NAMALWA (cell line): ENCODE results near the gene OR7C1.
"Not testable (repeated sequence)": the region's sequence is repeated elsewhere in the genome, so short reads cannot be mapped to it uniquely, and the experiment has no call there.

Experiments
- DNase-seq: peaks from one replicate; pipeline ENCODE4 v3.0.0-alpha.2; 2015; ENCODE audit warnings: low spot score

Gene OR7C1

DNA sequence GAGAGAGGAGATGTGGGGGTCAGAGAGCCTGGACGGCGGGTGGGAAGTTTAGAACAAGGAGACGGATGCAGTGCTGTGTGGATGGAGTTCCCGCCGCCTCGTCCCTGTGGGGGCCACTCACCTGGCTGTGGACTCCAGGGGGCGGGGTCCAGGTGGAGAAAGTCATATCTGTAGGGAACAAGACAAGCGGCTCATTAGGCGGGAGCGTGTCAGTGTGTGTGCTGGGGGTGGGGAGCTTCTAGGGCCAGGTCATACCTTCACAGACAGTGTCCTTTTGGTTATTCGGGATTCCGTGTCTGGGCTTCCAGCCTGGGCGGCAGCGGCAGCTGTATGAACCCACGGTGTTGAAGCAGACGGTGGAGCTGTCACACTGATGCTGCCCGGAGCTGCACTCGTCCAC lies 69.6 kb downstream of the OR7C1 start:
- DNase-seq: not testable (repeated sequence)

DNA sequence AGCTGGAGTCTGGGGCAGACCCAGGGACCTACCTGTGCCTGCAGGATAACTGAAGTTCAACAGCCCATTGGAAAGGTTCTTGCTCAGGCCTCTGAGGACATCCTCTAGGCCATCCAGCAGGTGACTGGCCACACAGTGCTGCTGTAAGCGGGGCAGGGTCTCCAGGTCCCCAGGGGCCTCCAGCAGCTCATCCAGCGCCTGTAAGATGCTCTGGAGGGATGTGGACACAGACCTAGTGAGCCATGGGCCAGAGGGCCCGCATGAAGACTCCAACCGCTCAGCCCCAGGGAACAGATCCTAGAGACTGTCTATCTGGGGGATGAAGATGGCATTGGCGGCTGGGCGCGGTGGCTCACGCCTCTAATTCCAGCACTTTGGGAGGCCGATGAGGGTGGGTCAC lies 70.6 kb downstream of the OR7C1 start:
- no peak for DNase-seq

- no peak for DNase-seq
These were observed 71.4 kb downstream of the OR7C1 start for GRCh38 chr19:14763497-14764145.

DNA sequence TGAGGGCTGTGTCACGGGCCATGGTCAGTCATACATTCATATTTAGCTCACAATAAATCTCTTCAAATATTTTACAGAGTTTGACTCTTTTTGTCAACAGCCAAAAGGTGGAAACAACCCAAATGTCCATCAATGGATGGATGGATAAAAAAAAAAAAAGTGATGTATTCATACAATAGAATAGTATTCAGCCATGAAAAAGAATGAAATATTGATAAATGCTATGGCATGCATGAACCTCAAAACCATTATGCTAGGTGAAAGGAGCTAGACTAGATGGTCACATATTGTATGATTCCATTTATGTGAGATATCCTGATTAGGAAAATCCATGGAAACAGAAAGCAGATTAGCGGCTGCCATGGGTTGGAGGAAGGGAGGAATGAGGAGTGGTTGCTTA lies 72.9 kb downstream of the OR7C1 start:
- no peak for DNase-seq

DNA sequence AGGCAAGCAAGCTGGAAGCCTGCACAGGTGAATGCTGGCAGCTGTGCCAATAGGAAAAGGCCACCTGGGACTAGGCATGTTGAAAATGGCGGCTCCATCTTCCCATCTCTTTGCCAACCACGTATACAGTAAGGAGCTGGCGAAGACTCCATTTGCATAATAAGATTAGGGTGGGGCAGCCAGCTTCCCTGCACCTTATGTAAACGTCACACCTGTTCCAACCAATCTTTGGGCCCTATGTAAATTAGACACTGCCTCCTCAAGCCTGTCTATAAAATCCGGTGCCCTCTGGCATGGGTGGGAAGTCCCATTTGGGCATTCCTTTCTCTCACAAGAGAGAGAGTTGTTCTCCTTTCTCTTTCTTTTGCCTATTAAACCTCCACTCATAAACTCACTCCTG lies 73.4 kb downstream of the OR7C1 start:
- no peak for DNase-seq

DNA sequence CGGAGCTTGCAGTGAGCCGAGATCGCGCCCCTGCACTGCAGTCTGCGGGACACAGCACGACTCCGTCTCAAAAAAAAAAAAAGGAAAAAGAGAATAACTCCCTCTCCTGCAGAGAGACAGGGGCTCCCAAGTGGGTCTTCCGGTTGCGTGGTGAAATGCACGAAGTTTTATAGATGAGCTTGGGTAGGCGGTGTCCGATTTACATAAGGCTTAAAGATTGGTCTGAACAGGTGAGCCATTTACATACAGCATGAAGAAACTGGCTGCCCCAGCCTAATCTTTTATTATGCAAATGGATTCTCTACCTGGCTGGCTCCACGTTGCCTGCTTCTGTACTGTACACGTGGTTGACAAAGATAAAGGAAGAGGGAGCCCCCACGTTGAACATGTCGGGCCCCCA lies 76.2 kb downstream of the OR7C1 start:
- no peak for DNase-seq

- no peak for DNase-seq
These were observed 86.4 kb downstream of the OR7C1 start for GRCh38 chr19:14748601-14749000.
